GM18498 (cell line): ENCODE results near the gene TKFC.

Source experiments
- ATAC-seq: cut with Tn5 transposase; IDR thresholded peaks from one replicate; pipeline ENCODE4 v1.9.1; 2021; ENCODE audit warnings: mild to moderate bottlenecking, moderate library complexity; ENCODE audit not compliant: unreplicated experiment

The TKFC gene

GRCh38 chr11:61332797-61333549 is at the start of gene TKFC, which contains the start of gene DDB1:
Gene TKFC, plus strand, starts transcription at chr11:61333228. Its CDS starts 1,501 bp downstream, at chr11:61334729.
Gene DDB1, minus strand, starts transcription at chr11:61333105. Its CDS starts 137 bp downstream, at chr11:61332968.
- peak; percentile 93 for ATAC-seq

GRCh38 chr11:61283613-61284012 is 49.4 kb upstream of the TKFC start:
- ATAC-seq = no peak

- no peak for ATAC-seq
Measured at GRCh38 chr11:61287338-61287977, 45.6 kb upstream of the TKFC start.

- no peak for ATAC-seq
Measured at GRCh38 chr11:61290905-61291690, 41.9 kb upstream of the TKFC start.

GRCh38 chr11:61292356-61292755 is 40.7 kb upstream of the TKFC start:
- ATAC-seq = no peak

- ATAC-seq = peak; percentile 34
Measured at GRCh38 chr11:61293867-61294716, 38.9 kb upstream of the TKFC start.

- peak; percentile 77 for ATAC-seq
Measured at GRCh38 chr11:61294717-61295595, 38.1 kb upstream of the TKFC start, which contains the start of gene VWCE. Gene VWCE, minus strand, starts transcription at chr11:61295316. Its CDS starts 279 bp downstream, at chr11:61295037.

- ATAC-seq = no peak
Measured at GRCh38 chr11:61295596-61295926, 37.5 kb upstream of the TKFC start.

- no peak for ATAC-seq
Measured at GRCh38 chr11:61297341-61297740, 35.7 kb upstream of the TKFC start.

GRCh38 chr11:61297746-61298145 is 35.3 kb upstream of the TKFC start:
- no peak for ATAC-seq

GRCh38 chr11:61298663-61299244 is 34.3 kb upstream of the TKFC start:
- ATAC-seq = no peak

GRCh38 chr11:61302550-61302949 is 30.5 kb upstream of the TKFC start:
- ATAC-seq = no peak

- ATAC-seq = no peak
Measured at GRCh38 chr11:61303725-61304124, 29.3 kb upstream of the TKFC start.

GRCh38 chr11:61305417-61305816 is 27.6 kb upstream of the TKFC start:
- ATAC-seq = no peak

- ATAC-seq = no peak
Measured at GRCh38 chr11:61306221-61306620, 26.8 kb upstream of the TKFC start.

GRCh38 chr11:61307354-61307753 is 25.7 kb upstream of the TKFC start:
- ATAC-seq = no peak

- ATAC-seq = no peak
Measured at GRCh38 chr11:61309141-61309540, 23.9 kb upstream of the TKFC start.

GRCh38 chr11:61309739-61310138 is 23.3 kb upstream of the TKFC start:
- ATAC-seq = no peak

GRCh38 chr11:61310749-61311148 is 22.3 kb upstream of the TKFC start:
- ATAC-seq = no peak
